CD4-positive, alpha-beta T cell treated with Interleukin-6 for 4 hours (primary cell): ENCODE measurements around the gene TEX29.

Experiments used
- DNase-seq: peaks from one replicate; pipeline ENCODE4 v3.0.0-alpha.2; 2020; ENCODE audit warnings: mixed read lengths

TEX29 gene

GRCh38 chr13:111323549-111323948 lies 3.1 kb downstream of the TEX29 start:
- no peak for DNase-seq

GRCh38 chr13:111323950-111324651 lies 3.7 kb downstream of the TEX29 start:
- no peak for DNase-seq

- no peak for DNase-seq
Observed at GRCh38 chr13:111324736-111325135, 4.3 kb downstream of the TEX29 start.

GRCh38 chr13:111325146-111325890 lies 4.9 kb downstream of the TEX29 start:
- no peak for DNase-seq

GRCh38 chr13:111325941-111326620 lies 5.6 kb downstream of the TEX29 start:
- no peak for DNase-seq

- no peak for DNase-seq
Observed at GRCh38 chr13:111326621-111326965, 6.2 kb downstream of the TEX29 start.

- no peak for DNase-seq
Observed at GRCh38 chr13:111326981-111327642, 6.7 kb downstream of the TEX29 start.

- no peak for DNase-seq
Observed at GRCh38 chr13:111327730-111328573, 7.5 kb downstream of the TEX29 start.

- no peak for DNase-seq
Observed at GRCh38 chr13:111328574-111329410, 8.3 kb downstream of the TEX29 start.

GRCh38 chr13:111329641-111330040 lies 9.2 kb downstream of the TEX29 start:
- no peak for DNase-seq

GRCh38 chr13:111330066-111330610 lies 9.7 kb downstream of the TEX29 start:
- no peak for DNase-seq

- no peak for DNase-seq
Observed at GRCh38 chr13:111335298-111335697, 14.9 kb downstream of the TEX29 start.

- DNase-seq = no peak
Observed at GRCh38 chr13:111336666-111337065, 16.2 kb downstream of the TEX29 start.

- no peak for DNase-seq
Observed at GRCh38 chr13:111337206-111337605, 16.8 kb downstream of the TEX29 start.

- DNase-seq = no peak
Observed at GRCh38 chr13:111337741-111338140, 17.3 kb downstream of the TEX29 start.

GRCh38 chr13:111338841-111339240 lies 18.4 kb downstream of the TEX29 start:
- no peak for DNase-seq

GRCh38 chr13:111339366-111340143 lies 19.1 kb downstream of the TEX29 start:
- DNase-seq = no peak

- no peak for DNase-seq
Observed at GRCh38 chr13:111341886-111342285, 21.4 kb downstream of the TEX29 start.

GRCh38 chr13:111342721-111343120 lies 22.3 kb downstream of the TEX29 start:
- DNase-seq = no peak

GRCh38 chr13:111343186-111343805 lies 22.9 kb downstream of the TEX29 start:
- DNase-seq = no peak
